ENCODE measurements around the gene CD300H.

CD300H gene

DNA sequence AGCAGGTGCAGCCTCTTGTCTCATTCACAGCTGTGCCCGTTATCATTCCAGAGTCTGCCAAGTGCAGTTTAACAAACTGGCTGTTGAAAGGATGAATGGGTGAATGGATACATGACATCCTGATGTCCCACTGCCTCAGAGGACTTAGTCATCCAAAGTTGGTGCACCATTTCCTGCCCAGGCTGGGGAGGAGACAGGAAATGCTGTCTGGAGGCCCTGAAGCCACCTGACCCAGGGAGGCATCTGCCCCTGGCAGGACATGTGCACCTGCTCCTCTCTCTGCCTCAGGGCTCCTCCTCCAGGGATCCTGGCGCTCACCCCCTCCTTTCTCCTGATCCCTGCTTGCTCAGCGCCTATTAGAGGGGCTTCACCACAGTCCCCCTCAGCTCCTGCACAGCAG, 19.6 kb downstream of the CD300H start:
- no peak for DNase-seq

DNA sequence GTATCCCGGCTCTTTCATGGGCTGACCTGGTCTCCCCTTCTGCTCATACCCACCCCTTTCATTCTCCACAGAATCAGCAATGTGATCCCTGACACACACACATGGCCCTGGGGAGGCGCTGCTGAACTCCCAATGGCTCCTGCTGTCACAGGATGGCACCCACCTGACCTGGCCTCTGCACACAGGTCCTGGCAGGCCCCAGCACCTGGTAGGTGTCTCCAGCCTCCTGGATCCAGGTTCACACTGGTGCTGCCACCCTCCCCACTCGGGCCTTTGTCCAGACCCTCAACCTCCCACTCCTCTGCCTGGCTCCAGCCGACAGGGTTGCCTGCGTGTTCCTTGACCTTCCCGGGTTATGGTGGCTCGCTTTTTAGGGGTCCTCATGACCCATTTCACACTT, 20.0 kb downstream of the CD300H start:
- DNase-seq, result no peak

DNA sequence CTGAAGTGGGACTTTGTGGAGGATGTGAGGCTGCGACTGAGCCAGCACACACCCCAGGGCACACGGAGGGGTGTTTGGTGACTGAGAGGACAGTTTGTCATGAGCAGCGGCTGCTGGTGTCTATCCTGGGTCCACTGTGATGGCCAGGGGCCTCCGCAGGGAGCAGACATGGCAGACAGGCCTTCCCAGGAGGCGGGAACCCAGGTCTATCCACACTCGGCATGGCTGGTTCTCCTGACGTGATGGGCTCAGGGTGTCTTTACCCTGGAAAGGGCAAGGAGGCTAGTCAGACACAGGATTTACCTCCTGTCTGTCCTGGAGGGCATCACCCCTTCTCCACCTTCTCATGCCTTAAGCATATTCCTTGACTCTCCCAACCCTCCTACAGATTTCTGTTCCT, 20.7 kb downstream of the CD300H start:
- DNase-seq, result no peak

DNA sequence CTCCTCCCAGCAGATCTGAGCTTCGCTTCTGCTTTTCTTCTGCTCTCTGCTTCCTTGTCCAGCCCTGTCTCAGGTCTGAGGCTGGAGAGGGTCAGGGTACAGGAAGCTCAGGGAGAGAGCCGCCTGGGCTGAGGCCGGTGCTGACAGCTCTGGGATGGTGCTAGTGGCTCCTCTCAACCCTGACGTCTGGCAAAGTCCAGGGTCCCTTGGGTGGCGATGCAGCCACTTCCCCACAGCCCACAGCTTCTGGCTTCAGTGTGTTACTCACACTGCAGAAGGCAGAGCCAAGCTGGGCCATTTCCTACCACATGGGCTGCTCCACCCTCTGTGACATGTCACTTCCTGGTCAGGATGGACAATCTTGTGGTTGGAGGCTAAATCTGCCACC, 21.5 kb downstream of the CD300H start, which contains the start of gene CD300C:
CD300C (minus strand) TSS at position 273 of the 388 bp plus-strand sequence. CDS start 333 bp downstream, outside the sequence.
- peak; percentile 17 for DNase-seq

DNA sequence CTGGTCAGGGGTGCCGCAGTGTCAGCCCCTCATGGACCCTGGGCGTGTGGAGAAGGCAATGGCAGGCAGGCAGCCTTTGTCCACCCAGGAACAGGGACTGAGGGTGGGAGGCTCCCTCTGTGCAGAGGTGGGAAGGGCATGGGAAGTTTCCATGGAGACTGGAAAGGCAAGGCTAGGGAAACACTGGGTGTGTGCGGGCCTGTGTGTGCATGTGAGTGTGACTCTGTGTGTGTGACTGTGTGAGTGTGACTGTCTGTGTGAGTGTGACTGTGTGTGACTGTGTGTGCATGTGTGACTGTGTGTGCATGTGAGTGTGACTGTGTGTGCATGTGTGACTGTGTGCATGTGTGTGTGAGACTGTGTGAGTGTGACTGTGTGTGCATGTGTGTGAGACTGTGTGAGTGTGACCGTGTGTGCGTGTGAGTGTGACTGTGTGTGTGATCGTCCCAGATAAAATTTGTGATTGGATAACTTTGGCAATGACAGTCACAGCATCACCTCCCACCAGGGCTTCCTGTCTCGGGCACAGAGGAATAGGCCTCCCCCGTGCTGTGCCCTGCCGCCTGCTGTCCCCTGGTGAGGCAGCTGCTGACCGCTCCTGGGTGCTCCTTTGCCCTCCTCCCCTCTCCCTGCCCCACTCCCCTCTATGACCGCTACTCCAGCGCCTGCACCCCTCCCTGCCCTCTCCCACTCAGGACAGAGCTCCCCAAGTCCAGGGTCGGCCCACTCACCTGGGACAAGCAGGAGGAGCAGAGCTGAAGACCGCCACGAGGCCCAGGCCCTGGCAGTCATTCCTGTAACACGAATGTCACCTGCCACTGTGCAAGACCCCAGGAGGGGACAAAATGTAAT, 22.1 kb downstream of the CD300H start:
- no peak for DNase-seq

DNA sequence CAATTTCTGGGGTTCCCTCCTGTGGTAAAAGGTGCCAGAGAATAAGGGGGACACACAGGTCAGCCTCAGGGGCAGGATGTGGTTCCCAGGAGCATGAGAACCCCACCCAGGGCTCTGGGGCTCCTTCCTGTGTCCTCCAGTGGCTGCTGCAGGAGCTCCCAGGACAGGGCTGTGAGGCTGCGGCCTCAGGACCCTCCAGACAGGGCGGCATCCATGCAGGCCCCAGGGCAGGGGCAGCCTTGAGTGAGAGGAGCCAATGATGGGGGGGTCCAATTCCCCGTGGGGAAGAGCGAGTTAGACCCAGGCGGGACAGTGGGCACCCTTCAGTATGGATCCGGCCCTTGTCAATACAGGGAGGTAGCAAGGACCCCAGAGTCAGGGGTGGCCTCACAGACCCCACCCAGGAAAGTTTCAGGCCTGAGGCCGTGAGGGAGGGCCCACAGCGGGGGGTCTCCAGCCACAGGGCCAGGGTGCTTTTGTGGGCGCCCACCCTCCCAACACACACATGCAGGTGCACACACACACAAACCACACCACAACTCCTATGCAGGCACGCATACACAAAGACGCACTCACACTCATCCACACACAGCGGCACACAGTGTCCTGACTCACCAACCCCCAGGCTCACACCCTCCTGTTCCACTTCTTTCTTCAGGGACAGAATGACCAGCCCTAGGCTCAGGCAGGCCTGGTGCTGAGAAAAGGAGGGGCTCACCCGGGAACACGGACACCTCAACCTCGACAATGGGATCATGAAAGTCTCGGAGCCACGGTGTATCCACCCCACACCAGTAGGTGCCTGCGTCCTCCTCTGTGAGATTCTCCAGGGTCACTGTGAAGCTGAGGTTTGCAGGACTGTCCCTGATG, 23.2 kb downstream of the CD300H start:
- no peak for DNase-seq

DNA sequence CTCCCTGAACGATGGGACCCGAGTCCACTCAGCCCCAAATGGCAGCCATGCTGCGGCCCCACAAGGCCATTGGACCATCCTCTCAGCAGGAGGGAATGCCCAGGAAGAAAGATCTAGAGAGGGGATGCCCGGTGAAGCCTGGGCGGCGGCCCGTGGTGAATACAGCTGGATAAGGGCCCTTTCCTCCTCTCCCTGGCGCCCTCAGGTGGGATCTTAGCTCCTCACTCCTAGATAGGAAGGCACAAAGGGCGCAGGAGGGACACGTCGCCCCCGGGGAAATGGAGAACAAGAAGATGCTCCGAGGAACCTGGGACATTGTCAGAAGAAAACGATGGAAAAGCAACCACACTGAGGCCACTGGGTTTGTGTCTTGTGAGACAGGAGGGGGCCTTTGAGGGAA, 23.9 kb downstream of the CD300H start:
- DNase-seq, result no peak

DNA sequence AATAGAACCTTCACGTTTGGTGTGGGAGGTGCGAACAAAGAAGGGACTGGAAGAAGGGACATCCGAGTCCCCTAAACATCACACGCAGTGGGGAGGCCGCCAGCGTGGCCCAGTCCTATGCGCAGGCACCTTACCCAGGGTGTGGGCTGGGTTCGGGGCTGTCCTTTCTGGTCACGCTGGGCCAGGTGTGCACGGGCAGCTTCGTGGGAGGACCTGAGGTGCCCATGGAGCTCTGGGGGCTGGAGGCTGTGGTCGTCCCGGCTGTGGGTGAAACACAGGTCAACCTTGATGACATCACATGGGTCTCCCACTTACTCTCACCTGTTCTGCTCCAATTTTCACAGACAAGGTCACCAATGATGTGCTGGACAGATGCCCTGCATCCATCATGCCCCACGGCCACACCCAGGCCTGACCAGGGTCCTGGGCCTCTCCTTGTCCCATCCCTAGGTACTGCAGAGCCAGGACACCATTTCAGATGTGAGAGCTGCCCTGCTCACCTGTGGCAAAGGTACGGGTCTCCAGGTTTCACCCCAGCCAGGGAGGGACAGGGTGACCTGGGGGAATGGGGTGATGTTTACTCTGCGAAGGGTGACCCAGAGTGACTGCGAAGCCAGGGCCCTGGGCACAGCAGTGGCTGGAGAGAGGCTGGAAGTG, 24.5 kb downstream of the CD300H start:
- DNase-seq, result no peak

DNA sequence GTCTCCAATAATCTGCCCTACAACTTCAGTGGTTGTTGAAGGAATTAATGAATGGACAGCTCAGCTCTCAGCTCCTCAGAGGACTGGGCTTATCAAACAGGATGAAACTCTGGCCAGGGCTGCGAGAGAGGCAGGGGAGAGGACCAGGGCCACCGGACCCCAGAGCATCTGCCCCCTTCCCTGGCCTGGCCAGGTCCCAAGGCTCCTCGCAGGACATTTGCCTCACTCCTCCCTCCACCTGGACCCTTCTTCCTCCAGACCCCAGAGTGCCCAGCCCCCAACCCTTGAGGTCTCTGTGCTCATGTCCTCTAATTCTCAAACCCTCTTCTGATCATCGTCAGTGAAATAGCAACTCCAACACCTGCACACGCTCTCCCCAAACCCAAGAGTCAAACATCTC, 25.1 kb downstream of the CD300H start:
- DNase-seq, result no peak

DNA sequence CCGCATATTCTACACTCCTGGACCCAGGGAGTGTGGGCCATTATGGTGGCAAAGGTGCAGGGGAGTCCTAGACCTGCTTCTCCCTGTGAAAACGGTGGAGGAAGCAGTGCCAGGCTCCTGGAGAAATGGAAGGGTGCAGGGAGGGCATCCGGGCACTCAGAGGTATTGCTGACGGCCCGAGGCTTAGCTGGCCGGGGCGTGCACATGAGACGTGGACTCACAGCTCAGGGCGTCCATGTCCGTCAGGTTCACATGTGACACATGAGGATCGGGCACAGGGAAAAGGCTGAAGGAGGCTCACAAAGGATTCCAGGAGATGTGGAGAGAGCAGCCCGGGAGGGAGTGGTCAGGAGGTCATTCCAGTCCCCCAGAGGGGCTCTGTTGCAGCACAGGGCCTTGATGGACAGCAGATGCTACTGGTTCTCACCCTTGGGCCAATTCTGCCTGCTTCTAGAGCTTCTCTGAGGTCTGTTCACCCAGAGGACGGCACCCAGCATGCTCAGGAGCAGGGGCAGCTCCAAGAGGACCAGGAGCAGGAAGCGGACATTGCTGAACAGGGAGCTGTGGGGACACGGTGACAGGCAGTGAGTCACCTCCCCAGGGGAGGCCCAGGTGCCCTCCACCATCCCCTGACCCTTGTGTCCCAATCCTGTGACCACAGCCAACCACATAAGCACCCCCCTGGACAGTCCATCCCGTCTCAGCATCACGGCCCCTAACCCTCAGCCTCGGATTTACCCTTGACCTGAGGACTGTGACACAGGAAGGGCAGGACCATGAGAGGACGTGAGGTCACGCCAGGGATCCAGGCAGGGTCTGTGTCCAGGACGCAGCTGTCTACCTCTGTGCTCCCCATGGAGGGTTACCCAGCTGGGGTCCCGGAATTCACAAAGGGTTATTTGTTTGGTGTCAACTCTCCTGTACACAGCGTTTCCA, 25.9 kb downstream of the CD300H start:
- no peak for DNase-seq

DNA sequence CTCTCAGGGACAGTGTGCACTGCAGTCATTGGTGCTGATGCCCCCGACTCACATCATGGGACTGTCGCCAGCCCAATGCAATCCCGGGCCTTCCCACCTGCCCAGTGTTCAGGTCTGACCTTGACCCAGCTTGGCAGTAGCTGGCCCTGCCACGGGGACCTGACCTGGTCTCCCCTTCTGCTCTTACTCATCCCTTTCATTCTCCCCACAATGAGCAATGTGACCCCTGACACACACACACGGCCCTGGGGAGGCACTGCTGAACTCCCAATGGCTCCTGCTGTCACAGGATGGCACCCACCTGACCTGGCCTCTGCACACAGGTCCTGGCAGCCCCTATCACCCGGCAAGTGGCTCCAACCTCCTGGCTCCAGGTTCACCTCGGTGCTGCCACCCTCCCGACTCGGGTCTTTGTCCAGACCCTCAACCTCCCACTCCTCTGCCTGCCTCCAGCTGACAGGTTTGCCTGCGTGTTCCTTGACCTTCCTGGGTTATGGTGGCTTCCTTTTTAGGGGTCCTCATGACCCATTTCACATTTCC, 28.0 kb downstream of the CD300H start:
- DNase-seq, result no peak

DNA sequence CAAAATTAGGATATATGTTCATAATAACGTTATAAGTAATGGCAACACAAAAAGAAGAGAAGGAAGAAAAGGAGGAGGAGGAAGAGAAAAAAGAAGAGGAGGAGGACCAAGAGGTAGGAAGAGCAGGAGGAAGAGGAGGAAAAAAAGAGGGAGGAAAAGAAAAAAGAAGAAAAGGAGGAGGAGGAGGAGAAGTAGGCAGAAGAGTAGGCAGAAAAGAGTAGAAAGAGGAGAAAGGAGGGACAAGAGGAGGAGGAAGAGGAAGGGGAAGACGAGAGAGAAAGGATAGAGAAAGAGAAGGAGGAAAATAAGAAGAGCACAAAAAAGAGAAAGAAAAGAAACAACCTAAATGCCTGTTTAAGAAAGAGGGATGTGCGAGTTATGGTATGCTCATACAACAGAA, 30.4 kb downstream of the CD300H start:
- no peak for DNase-seq

DNA sequence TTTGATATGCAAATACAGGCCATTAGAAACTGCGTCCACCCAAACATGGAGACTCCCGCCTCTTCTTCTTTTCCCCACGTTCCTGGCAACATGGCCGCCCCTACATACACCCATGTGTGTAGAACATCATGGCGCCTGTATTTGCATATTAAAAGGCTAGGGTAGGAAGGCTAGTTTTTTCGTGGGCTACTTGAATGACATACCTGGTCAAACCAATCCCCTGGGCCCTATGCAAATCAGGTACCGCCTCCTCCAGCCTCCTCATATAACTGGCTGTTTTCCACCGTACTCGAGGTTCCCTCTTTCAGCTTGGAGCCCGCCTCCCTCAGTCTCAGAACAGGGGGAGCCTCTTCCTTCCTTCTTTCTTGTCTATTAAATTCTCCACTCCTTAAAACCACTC, 35.2 kb downstream of the CD300H start:
- DNase-seq, result peak; percentile 73

DNA sequence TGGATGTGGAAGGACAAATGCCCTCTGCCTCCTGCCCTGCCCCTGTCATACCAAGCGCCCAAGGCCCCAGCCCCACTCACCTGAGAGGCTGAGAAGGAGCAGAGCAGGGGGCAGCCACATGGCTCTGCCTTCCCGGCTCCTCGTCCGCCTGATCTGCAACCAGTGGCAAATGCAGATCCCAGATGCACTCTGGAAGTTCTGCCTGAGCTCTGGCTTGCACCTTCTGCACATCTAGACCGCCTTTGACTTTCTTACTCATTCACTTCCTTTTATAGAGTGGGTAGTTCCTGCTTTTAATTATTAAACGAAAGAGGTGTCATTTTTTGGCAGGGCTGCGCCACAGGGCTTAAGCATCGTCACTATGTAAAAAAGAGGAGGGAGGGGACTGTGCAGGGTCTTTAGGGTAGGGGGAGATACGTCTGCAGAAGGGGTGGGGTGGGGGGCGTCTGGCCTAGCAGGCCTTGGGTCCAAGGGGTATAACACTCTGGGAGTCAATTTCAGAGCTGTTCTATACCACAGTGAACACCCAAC, 36.0 kb downstream of the CD300H start, which contains the start of gene CD300LB:
CD300LB (minus strand) TSS at position 245 of the 531 bp plus-strand sequence; CDS start at position 120, 125 bp downstream.
- DNase-seq, result no peak

DNA sequence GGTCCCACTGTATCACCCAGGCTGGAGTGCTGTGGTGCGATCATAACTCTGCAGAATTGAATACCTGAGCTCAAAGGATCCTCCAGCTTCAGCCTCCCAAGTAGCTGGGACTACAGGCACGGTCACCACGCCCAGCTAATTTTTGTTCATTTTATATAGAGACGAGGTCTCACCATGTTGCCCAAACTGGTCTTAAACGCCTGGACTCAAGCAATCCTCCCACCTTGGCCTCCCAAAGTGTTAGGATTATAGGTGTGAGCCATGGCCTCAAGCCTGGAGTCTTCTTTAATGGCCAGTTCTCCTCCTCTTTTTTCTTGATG, 36.5 kb downstream of the CD300H start:
- DNase-seq, result no peak

DNA sequence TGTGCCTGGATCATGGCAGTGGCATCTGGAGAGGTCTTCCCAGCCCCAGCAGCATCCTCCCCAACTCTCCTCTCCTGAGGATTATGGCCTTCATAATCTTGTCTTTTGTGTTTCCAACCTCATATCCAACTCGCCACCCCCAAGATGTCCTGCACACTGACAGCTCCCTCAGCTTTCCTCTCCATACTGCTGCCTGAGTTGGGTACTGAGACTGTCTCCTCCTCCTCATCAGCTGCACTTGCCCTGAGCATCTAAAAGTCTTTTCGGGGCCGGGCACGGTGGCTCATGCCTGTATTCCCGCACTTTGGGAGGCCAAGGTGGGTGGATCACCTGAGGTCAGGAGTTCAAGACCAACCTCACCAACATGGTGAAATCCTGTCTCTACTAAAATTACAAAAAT, 38.1 kb downstream of the CD300H start:
- DNase-seq, result no peak

DNA sequence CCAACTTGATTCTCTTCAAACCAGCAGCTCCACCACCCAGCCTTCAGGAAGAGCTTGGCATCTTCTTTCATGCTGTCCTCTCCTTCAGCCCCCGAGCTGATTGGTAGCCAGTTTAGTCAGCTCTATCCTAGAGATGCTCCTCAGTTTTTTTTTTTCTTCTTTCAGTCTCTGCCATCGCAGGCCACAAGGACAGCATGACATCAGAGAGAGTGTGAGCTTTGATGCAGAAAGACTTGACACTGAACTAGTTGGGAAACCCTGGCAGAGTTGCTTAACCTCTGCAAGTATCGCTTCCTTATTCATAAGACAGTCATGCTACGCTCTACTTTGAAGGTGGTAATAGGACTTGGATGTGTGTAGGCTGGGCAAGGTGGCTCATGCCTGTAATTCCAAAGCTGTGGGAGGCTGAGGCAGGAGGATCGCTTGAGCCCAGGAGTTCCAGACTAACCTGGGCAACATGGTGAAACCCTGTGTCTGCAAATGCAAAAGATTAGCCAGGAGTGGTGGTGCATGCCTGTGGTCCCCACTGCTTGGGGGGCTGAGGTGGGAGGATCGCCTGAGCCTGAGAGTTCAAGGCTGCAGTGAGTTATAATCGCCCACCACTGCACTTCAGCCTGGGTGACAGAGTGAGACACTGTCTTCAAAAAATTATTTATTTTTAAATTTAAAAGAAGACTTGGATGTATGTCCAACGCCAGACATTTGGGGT, 38.7 kb downstream of the CD300H start:
- DNase-seq, result no peak

DNA sequence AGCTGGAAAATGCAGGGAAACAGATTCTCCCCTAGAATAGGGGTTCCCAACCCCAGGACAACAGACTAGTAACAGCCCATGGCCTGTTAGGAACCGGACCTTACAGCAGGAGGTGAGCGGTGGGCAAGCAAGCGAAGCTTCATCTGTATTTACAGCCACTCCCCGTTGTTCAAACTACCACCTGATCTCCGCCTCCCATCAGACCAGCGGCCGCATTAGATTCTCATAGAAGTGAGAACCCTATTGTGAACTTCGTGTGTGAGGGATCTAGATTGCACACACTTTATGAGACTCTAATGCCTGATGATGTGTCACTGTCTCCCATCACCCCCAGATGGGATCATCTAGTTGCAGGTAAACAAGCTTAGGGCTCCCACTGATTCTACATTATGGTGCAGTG, 39.6 kb downstream of the CD300H start:
- no peak for DNase-seq

DNA sequence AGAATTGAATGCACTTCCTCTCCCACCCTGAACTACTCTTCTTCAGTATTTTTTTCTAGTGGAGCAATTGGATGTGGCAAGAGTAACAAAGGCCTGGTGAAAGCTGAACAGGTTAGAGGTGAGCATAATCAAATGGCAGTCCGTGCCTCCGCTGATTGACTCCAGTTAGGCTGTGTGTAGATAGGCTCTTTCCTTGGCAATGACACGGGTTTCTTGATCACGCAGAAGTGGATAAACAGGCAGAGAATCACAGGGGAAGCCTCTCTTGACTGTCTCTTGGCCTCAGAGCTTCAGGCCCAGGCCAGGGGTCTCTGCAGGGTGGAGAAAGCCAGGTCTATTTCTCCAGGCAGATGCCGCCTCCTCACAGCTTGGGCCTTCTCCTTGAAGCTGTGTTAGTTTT, 40.2 kb downstream of the CD300H start:
- no peak for DNase-seq

DNA sequence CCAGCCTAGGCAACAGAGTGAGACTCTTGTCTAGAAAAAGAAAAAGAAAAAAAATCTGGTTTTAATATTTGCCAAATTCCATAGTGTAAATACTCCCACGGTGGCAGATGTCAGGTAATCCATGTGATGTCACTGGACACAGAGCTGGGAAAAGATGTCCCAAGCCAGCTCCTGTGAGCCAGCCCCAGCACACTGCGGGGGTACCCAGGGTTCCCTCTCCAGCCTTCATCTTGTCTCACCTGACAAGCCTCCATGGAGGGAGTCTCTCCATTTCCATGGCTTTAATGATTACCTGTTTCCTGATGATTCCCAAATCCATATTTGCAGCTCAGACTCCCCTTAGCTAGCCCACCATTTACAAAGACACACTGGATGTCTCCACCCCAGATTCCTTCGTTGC, 40.6 kb downstream of the CD300H start:
- DNase-seq, result no peak

DNA sequence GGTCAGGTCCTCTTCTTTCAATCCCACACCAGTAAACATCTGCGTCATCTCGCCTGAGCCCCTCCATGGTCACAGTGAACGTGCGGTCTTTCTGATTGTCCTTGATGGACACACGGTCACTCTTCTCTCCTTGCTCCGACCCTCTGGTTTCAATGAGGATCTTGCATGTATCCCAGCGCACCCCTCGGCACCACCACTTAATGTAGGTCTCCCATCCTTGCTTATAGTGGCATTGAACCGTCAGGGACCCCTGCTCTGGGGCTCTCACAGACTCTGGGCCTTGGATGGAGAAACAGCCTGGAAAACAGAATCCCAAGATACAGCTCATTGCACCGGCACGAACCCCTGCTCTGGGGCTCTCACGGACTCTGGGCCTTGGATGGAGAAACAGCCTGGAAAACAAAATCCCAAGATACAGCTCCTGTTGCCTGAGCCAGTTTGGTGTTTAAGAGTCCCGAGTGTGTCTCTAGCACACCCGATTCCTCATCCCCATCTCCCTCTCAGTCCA, 41.5 kb downstream of the CD300H start:
- DNase-seq, result no peak

Measured in OCI-M1 (cell line).